Lung (tissue), 12 donors: ENCODE results near the gene GRID1. TPM values are rescaled to one million over a fixed set of nuclear protein-coding genes. Genes with fewer than 3 reads are reported as not detected.

Source experiments
- ATAC-seq: fragments of 200-7000 bp; cut with Tn5 transposase; one replicate; pipeline ENCODE4 v1.9.1; 2020; ENCODE audit warnings: moderate number of reproducible peaks; ENCODE audit not compliant: insufficient read depth, low FRiP score
- DNase-seq, 3 donors: peaks; one replicate each; pipeline ENCODE4 v3.0.0-alpha.2; 2013 to 2017
- H3K27ac ChIP-seq, 2 donors: one replicate each; pipeline ENCODE4 v1.5.1; 2013; ENCODE audit warnings: mild to moderate bottlenecking in 2 of 2, moderate library complexity in 2 of 2, control low read depth in 1 of 2, inconsistent platforms in 1 of 2, low read depth in 1 of 2, low read length in 1 of 2
- H3K27me3 ChIP-seq, 3 donors: one replicate each; pipeline ENCODE4 v1.5.1; 2013; ENCODE audit warnings: low read length in 2 of 3; ENCODE audit not compliant: control insufficient read depth in 3 of 3, insufficient read depth in 3 of 3
- H3K36me3 ChIP-seq, 4 donors: one replicate each; pipeline ENCODE4 v1.5.1; 2013; ENCODE audit warnings: low read length in 4 of 4, mild to moderate bottlenecking in 1 of 4, moderate library complexity in 1 of 4; ENCODE audit not compliant: control insufficient read depth in 4 of 4, insufficient read depth in 4 of 4
- H3K4me1 ChIP-seq, 5 donors: one replicate each; pipeline ENCODE4 v1.5.1; 2013; ENCODE audit warnings: low read length in 5 of 5, mild to moderate bottlenecking in 2 of 5, moderate library complexity in 1 of 5; ENCODE audit not compliant: control insufficient read depth in 5 of 5, insufficient read depth in 5 of 5
- H3K4me3 ChIP-seq: one replicate; pipeline ENCODE4 v1.5.1; 2013; ENCODE audit warnings: mild to moderate bottlenecking, control low read depth, moderate library complexity
- H3K9ac ChIP-seq, 2 donors: one replicate each; pipeline ENCODE4 v1.5.1; 2013; ENCODE audit warnings: low read length in 2 of 2, control low read depth in 1 of 2; ENCODE audit not compliant: insufficient read depth in 1 of 2
- H3K9me3 ChIP-seq, 4 donors: one replicate each; pipeline ENCODE4 v1.5.1; 2013; ENCODE audit warnings: low read length in 3 of 4, mild to moderate bottlenecking in 1 of 4, moderate library complexity in 1 of 4; ENCODE audit not compliant: control insufficient read depth in 4 of 4, insufficient read depth in 3 of 4
- WGBS, 2 donors: extraction: QIAGEN DNeasy Blood & Tissue Kit; methylation state at CpG; one replicate each; pipeline ENCODE4 v1.1.7; 2013; 5-methylcytosine and 5-hydroxymethylcytosine counted together
- polyA plus RNA-seq, 2 donors: library from polyadenylated mRNA; stranded (reverse); fragments of 200-250 nt; gene quantifications; one replicate each; pipeline ENCODE4 v1.2.1, GENCODE V29; 2013
- total RNA-seq, 2 donors: library from RNA; depleted of rRNA in 1 of 2; stranded (reverse); fragments of >200 nt in 1 of 2; gene quantifications; one replicate each; pipeline ENCODE4 v1.2.1, GENCODE V29; 2014 to 2021
- TF ChIP-seq, protein P1 (sequence below): IDR thresholded peaks from 2 replicates; pipeline ENCODE4 v1.5.1; 2012; ENCODE audit warnings: mild to moderate bottlenecking; ENCODE audit errors: control extremely low read depth, extremely low read depth
- donor health status: control.
- donor health status: control.
- donor health status: Bipolar disorder and iron deficiency.
- donor health status: healthy.
- donor health status: DM: yes; HTN: yes; CAD: no.

The GRID1 gene
- total and polyA plus RNA-seq, 4 donors: 1.1 to 3.6 (median 2.2) TPM

DNA sequence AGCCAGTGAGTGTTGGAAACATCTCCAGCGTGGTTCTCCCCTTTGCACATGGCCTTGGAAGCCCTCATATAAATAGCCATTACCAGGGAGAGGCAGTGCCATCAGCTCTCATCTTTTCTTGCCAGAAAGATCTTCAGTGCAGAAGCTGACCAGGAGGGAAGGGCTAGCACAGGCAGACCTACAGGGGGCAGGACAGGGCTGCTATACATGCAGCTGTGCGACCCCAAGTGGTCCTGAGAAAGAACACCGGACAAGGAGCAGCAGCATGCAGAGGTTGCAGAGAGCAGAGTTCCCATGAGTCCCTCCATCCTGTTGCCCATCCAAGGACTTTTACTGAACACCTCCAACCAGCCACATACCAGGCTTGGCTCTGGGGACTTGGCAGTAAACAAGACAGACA, 17.1 kb downstream of the GRID1 start:
- H3K36me3 ChIP-seq: no peaks in the 10 kb centered on the region
- no peak overlapping the region for H3K4me3 ChIP-seq
- peaks cover 0 to 8% (median 1%) of the 10 kb centered on the region in 4 donors for H3K9me3 ChIP-seq
- no peak for ATAC-seq
- no peak overlapping the region for H3K27ac ChIP-seq
- H3K9ac ChIP-seq: no peak overlapping the region
- H3K27me3 ChIP-seq: peaks cover 0 to 2% (median 0%) of the 10 kb centered on the region in 3 donors
- H3K4me1 ChIP-seq: peaks cover 0 to 19% (median 0%) of the 10 kb centered on the region in 5 donors
- TF ChIP-seq, protein P1, sequence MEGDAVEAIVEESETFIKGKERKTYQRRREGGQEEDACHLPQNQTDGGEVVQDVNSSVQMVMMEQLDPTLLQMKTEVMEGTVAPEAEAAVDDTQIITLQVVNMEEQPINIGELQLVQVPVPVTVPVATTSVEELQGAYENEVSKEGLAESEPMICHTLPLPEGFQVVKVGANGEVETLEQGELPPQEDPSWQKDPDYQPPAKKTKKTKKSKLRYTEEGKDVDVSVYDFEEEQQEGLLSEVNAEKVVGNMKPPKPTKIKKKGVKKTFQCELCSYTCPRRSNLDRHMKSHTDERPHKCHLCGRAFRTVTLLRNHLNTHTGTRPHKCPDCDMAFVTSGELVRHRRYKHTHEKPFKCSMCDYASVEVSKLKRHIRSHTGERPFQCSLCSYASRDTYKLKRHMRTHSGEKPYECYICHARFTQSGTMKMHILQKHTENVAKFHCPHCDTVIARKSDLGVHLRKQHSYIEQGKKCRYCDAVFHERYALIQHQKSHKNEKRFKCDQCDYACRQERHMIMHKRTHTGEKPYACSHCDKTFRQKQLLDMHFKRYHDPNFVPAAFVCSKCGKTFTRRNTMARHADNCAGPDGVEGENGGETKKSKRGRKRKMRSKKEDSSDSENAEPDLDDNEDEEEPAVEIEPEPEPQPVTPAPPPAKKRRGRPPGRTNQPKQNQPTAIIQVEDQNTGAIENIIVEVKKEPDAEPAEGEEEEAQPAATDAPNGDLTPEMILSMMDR: no peak
- DNase-seq: peak in 2 of 3 donors; percentile 19 to 25
- 40 to 43% methylated on average over 3 of the region's 3 CpGs for WGBS, 2 donors

DNA sequence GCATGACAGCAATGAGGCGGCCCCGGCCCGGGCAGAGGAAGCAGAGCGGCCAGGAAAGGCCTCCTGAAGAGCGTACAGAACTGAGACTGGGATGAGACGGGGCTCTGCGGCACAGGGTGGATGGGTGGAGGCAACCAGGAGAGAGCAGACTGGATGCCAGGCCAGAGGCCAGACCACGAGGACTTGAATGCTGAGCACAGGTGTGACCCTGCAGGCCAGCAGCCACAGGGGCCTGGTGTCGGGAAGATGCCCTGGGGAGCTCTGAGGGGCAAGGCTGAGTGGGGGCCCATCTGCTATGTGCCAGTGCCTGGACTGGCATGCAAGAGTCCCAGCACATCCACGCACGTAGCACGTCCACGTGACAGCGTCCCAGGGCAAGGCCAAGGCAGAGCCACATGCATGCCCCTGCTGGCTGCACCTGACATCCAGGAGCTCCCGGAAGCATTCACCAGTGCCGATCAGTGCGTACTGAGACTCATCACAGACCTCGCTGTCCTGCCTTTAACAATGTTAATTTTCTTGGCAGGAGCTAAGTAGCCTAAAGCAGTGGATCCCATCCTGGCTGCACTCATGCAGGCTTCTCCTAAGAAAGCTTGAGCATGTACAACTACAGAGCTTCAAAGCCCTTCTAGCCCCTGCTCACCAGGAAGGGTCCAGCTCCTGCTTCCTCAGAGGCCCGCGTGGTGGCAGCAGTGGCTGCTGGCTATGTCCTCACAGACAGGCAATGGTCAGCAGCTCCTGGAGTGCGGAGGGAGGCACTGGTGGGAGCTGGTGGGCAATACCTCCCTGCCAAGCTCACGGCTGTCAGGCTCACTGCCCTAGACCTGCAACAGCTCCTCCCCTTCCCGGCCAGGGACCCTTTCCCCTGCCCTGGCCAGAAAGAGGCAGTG, 18.0 kb downstream of the GRID1 start:
- H3K27me3 ChIP-seq: peaks cover 0 to 2% (median 0%) of the 10 kb centered on the region in 3 donors
- 92 to 93% methylated on average over 23 of the region's 23 CpGs for WGBS, 2 donors
- no peak overlapping the region for H3K27ac ChIP-seq
- H3K36me3 ChIP-seq: no peaks in the 10 kb centered on the region
- H3K4me1 ChIP-seq: peaks cover 0 to 23% (median 0%) of the 10 kb centered on the region in 5 donors
- H3K4me3 ChIP-seq: no peak overlapping the region
- TF ChIP-seq, protein P1: no peak
- H3K9ac ChIP-seq: no peak overlapping the region
- ATAC-seq (no peak), DNase-seq (peak in 1 of 3 donors; percentile 14)
- peaks cover 0 to 8% (median 1%) of the 10 kb centered on the region in 4 donors for H3K9me3 ChIP-seq

DNA sequence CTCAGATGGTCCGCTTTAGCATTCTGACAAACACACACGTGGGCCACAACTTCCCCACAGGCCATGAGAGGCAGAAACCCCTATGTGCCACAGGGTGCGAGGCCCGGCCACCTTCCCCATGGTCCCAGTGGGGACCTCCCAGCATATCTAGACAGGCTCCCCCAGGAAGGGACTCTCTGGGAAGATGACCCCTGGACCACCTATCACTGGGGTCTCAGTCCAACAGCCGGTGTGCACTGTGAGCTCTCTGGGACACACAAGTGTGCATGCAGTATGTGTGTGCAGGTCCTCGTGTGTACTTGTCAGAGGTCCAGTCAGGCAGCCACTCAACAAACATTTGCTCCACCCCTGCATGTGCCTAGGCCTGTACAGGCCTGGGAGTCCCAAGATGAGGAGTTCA, 18.7 kb downstream of the GRID1 start:
- 90 to 91% methylated on average over 6 of the region's 6 CpGs for WGBS, 2 donors
- Histone ChIP-seq H3K4me3 (no peak overlapping the region), H3K27me3 (peaks cover 0 to 2% (median 0%) of the 10 kb centered on the region in 3 donors), H3K9me3 (peaks cover 0 to 8% (median 1%) of the 10 kb centered on the region in 4 donors), H3K27ac (no peak overlapping the region), H3K36me3 (no peaks in the 10 kb centered on the region), H3K9ac (no peak overlapping the region), H3K4me1 (peaks cover 0 to 23% (median 0%) of the 10 kb centered on the region in 5 donors)
- DNase-seq: peak in 1 of 3 donors; percentile 10
- ATAC-seq: no peak
- TF ChIP-seq, protein P1: no peak
